ENCODE data around the gene HEATR9. TPM values are rescaled to one million over a fixed set of nuclear protein-coding genes. Genes with fewer than 3 reads are reported as not detected.

HEATR9 gene
- total and polyA plus RNA-seq, 2 donors (not counting 1 experiment from before 2014, with no cell fraction given): 0.06 TPM; not detected in 1

DNA sequence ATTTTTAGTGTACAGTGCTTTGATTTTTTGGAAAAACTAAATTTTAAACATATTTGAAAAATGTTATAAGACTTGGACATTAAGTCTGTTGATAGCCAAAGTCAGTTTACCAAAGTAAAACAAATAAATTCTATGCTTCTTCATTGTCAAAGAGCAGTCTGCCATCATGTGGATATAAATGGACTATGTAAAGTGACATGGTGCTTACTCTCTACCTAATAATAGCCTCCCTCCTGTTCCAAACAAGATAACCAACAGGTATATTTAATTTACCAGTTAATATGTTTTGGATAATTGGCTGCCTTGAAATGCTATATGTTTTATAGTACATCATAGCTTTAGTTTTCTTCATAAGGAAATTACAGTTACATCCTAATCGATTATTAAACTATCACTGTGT lies 43.5 kb downstream of the HEATR9 start:
- H3K9me3 ChIP-seq (ENCODE audit: control extremely low read depth in 1 of 3, control insufficient read depth in 2 of 3, insufficient read depth in 1 of 3, low read length in 2 of 3): no peaks in the 10 kb centered on the region
- no peaks in the 10 kb centered on the region for H3K4me1 Mint-ChIP-seq
- no peak overlapping the region for H3K27ac Mint-ChIP-seq
- no peak for DNase-seq
- no peak overlapping the region for H3K4me2 ChIP-seq (replicated peaks; ENCODE audit: low read depth, low read length, poor library complexity, severe bottlenecking)
- H3K9me3 Mint-ChIP-seq (ENCODE audit: insufficient read depth): no peaks in the 10 kb centered on the region
- no peak overlapping the region for H3K4me3 ChIP-seq (ENCODE audit: control extremely low read depth in 1 of 5, extremely low read depth in 1 of 5, insufficient read depth in 1 of 5, low read depth in 2 of 5, low read length in 4 of 5)
- no peaks in the 10 kb centered on the region for H3K27me3 Mint-ChIP-seq
- H3K4me1 ChIP-seq (ENCODE audit: control insufficient read depth in 2 of 2, insufficient read depth in 2 of 2, low read length in 2 of 2): no peaks in the 10 kb centered on the region
- ChIA-PET CTCF (interaction anchor here (0.6 to 1.3 kb wide), 2 partner anchors 13 to 61 kb away, joined by 4 to 6 read pairs; no protein-coding TSS in a partner anchor), POLR2A (no interaction called here)
- no peak overlapping the region for H3K9ac ChIP-seq (ENCODE audit: low read length)
- TF ChIP-seq EZH2 (IDR thresholded peaks at IDR 0.05; ENCODE audit: borderline replicate concordance, insufficient read depth, low read depth, low read length, poor library complexity, severe bottlenecking): no peak
- TF ChIP-seq, protein P1, sequence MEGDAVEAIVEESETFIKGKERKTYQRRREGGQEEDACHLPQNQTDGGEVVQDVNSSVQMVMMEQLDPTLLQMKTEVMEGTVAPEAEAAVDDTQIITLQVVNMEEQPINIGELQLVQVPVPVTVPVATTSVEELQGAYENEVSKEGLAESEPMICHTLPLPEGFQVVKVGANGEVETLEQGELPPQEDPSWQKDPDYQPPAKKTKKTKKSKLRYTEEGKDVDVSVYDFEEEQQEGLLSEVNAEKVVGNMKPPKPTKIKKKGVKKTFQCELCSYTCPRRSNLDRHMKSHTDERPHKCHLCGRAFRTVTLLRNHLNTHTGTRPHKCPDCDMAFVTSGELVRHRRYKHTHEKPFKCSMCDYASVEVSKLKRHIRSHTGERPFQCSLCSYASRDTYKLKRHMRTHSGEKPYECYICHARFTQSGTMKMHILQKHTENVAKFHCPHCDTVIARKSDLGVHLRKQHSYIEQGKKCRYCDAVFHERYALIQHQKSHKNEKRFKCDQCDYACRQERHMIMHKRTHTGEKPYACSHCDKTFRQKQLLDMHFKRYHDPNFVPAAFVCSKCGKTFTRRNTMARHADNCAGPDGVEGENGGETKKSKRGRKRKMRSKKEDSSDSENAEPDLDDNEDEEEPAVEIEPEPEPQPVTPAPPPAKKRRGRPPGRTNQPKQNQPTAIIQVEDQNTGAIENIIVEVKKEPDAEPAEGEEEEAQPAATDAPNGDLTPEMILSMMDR (IDR thresholded peaks at IDR 0.05): no peak
- H3K36me3 ChIP-seq (replicated peaks in 1 of 2; ENCODE audit: control extremely low read depth in 1 of 2, control insufficient read depth in 1 of 2, extremely low read depth in 1 of 2, insufficient read depth in 2 of 2, low read length in 1 of 2): peaks cover 15 to 75% of the 10 kb centered on the region in 2 experiments
- H3K79me2 ChIP-seq (ENCODE audit: control insufficient read depth, insufficient read depth, low read length): no peaks in the 10 kb centered on the region
- intact Hi-C loops (cut with micrococcal nuclease): no loop called here
- no CpG with 5 or more reads among the region's 1 CpG for WGBS (ENCODE audit: insufficient coverage)
- no peak for ATAC-seq (ENCODE audit: low read depth)
- H3K27ac ChIP-seq (ENCODE audit: low read length in 2 of 2): no peak overlapping the region
- no peak overlapping the region for H2AFZ ChIP-seq (ENCODE audit: insufficient read depth, low read depth, low read length, poor library complexity, severe bottlenecking)
- H3K4me3 Mint-ChIP-seq: no peak overlapping the region
- no peaks in the 10 kb centered on the region for H3K27me3 ChIP-seq (replicated peaks in 1 of 4; ENCODE audit: control extremely low read depth in 1 of 4, control insufficient read depth in 3 of 4, insufficient read depth in 4 of 4, low read length in 3 of 4)
- peaks cover 37% of the 10 kb centered on the region for H4K20me1 ChIP-seq (ENCODE audit: control insufficient read depth, insufficient read depth, low read length, poor library complexity, severe bottlenecking)

DNA sequence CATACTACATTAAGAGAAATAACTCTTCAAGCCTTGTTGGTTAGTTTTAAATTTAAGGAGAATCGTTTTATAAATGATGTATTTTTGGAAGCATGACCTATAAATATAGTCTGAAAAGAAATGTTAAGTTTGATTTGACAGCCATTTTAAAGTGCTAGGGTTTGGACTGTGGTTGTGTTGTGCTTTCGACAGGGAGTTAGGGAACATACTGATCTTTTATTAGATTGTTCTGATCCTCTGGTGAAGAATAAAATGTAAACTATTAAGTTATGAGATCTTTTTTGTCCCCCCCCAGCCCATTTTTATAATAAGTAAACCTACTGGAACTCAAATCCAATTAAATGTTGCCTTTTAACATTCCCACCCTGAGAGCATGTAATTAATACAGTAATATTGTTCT lies 47.4 kb downstream of the HEATR9 start:
- H3K27me3 Mint-ChIP-seq: no peaks in the 10 kb centered on the region
- no peak overlapping the region for H2AFZ ChIP-seq (ENCODE audit: insufficient read depth, low read depth, low read length, poor library complexity, severe bottlenecking)
- H3K79me2 ChIP-seq (ENCODE audit: control insufficient read depth, insufficient read depth, low read length): peaks cover 33% of the 10 kb centered on the region
- POLR2A ChIA-PET: no interaction called here
- H3K4me3 Mint-ChIP-seq: no peak overlapping the region
- peaks cover 49% of the 10 kb centered on the region for H4K20me1 ChIP-seq (ENCODE audit: control insufficient read depth, insufficient read depth, low read length, poor library complexity, severe bottlenecking)
- H3K27ac Mint-ChIP-seq: no peak overlapping the region
- no peak for DNase-seq
- CTCF ChIA-PET: interaction anchor here (1.0 kb wide), 1 partner anchor 12 kb away, joined by 6 read pairs; the partner anchor contains the start of gene TAF15
- peaks cover 6% of the 10 kb centered on the region for H3K4me1 Mint-ChIP-seq
- no peaks in the 10 kb centered on the region for H3K27me3 ChIP-seq (replicated peaks in 1 of 4; ENCODE audit: control extremely low read depth in 1 of 4, control insufficient read depth in 3 of 4, insufficient read depth in 4 of 4, low read length in 3 of 4)
- H3K9ac ChIP-seq (ENCODE audit: low read length): no peak overlapping the region
- H3K36me3 ChIP-seq (replicated peaks in 1 of 2; ENCODE audit: control extremely low read depth in 1 of 2, control insufficient read depth in 1 of 2, extremely low read depth in 1 of 2, insufficient read depth in 2 of 2, low read length in 1 of 2): peaks cover 28 to 80% of the 10 kb centered on the region in 2 experiments
- H3K4me1 ChIP-seq (ENCODE audit: control insufficient read depth in 2 of 2, insufficient read depth in 2 of 2, low read length in 2 of 2): no peaks in the 10 kb centered on the region
- no peak overlapping the region for H3K27ac ChIP-seq (ENCODE audit: low read length in 2 of 2)
- intact Hi-C loops (cut with micrococcal nuclease): no loop called here
- H3K9me3 Mint-ChIP-seq (ENCODE audit: insufficient read depth): no peaks in the 10 kb centered on the region
- no peak for ATAC-seq (ENCODE audit: low read depth)
- 100% methylated on average over 1 of the region's 2 CpGs for WGBS (ENCODE audit: insufficient coverage)
- no peak overlapping the region for H3K4me2 ChIP-seq (replicated peaks; ENCODE audit: low read depth, low read length, poor library complexity, severe bottlenecking)
- H3K9me3 ChIP-seq (ENCODE audit: control extremely low read depth in 1 of 3, control insufficient read depth in 2 of 3, insufficient read depth in 1 of 3, low read length in 2 of 3): no peaks in the 10 kb centered on the region
- TF ChIP-seq EZH2 (IDR thresholded peaks at IDR 0.05; ENCODE audit: borderline replicate concordance, insufficient read depth, low read depth, low read length, poor library complexity, severe bottlenecking): no peak
- TF ChIP-seq, protein P1 (IDR thresholded peaks at IDR 0.05): no peak
- H3K4me3 ChIP-seq (ENCODE audit: control extremely low read depth in 1 of 5, extremely low read depth in 1 of 5, insufficient read depth in 1 of 5, low read depth in 2 of 5, low read length in 4 of 5): no peak overlapping the region
